ENCODE data around the gene DENR.
"Not testable (repeated sequence)": the region's sequence is repeated elsewhere in the genome, so short reads cannot be mapped to it uniquely, and the experiment has no call there.

Gene DENR

DNA sequence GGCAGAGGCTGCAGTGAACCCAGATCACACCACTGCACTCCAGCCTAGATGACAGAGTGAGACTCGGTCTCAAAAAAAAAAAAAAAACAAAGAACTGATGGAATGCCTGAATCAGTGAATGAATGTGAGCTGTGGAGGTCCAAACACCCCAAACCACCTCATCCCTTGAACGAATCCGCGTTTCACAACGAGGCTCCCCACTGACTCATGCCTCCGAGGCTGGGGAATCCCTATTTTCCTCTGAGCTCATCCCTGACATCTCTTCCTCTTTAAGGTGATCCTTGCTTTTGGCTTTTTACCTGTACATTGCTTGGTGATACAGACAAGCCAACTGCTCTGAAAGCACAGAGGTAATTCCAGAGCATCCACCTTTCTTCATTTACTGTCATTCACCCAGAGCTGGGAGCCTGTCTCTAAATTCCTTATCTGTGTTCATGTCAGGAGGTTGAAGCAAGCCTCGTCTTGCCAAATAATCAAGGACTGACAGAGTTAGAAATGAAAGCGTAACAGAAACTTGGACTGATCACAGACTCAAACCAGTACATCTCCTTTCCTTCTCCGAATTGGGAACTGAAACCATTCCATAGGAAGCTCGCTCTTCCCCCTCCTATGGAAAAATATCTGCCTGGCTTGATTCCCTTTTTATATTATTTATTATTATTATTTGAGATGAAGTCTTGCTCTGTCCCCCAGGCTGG, 39.0 kb upstream of the DENR start:
- H3K27me3 ChIP-seq (ENCODE audit: insufficient read depth, low read length); H3K9me2 ChIP-seq (ENCODE audit: low read depth, low read length); H3K27ac ChIP-seq (ENCODE audit: low read depth, low read length, poor library complexity, severe bottlenecking); H2AFZ ChIP-seq (ENCODE audit: low read length); H3K9me3 ChIP-seq (ENCODE audit: low read length); H3K36me3 ChIP-seq (ENCODE audit: insufficient read depth, low read length); H3K4me1 ChIP-seq (ENCODE audit: insufficient read depth, low read length, severe bottlenecking); H3K79me2 ChIP-seq (ENCODE audit: insufficient read depth, low read length); H3K9ac ChIP-seq (ENCODE audit: low read length); H3F3A ChIP-seq (ENCODE audit: insufficient read depth, low read length); H3K4me3 ChIP-seq (ENCODE audit: low read depth, low read length, poor library complexity, severe bottlenecking); H3K4me2 ChIP-seq (ENCODE audit: low read length); H4K20me1 ChIP-seq (ENCODE audit: insufficient read depth, low read length): not testable (repeated sequence)

DNA sequence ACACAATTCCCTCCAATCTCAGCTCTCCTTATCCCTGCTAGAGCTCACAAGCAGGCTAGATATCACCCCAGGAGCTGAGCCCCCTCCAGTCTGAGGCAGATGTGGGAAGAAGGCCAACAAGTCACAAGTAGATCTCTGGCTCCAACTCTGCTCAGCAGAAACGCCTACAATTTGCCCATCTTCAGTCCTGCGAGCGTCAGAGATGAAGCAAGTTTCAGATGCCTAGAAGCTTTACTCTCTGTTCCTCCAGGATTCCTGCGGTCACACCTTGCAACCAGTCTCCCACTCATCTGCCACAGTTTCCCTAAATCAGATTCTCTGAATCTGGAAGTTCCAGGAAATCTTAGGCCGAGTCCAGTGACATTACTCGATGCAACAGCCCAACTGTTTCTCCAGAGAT, 37.4 kb upstream of the DENR start:
- H3K27me3 ChIP-seq (ENCODE audit: insufficient read depth, low read length); H3F3A ChIP-seq (ENCODE audit: insufficient read depth, low read length); H3K4me2 ChIP-seq (ENCODE audit: low read length); H4K20me1 ChIP-seq (ENCODE audit: insufficient read depth, low read length); H3K27ac ChIP-seq (ENCODE audit: low read depth, low read length, poor library complexity, severe bottlenecking); H3K4me1 ChIP-seq (ENCODE audit: insufficient read depth, low read length, severe bottlenecking); H2AFZ ChIP-seq (ENCODE audit: low read length); H3K79me2 ChIP-seq (ENCODE audit: insufficient read depth, low read length); H3K36me3 ChIP-seq (ENCODE audit: insufficient read depth, low read length); H3K9me3 ChIP-seq (ENCODE audit: low read length); H3K9me2 ChIP-seq (ENCODE audit: low read depth, low read length); H3K4me3 ChIP-seq (ENCODE audit: low read depth, low read length, poor library complexity, severe bottlenecking); H3K9ac ChIP-seq (ENCODE audit: low read length): not testable (repeated sequence)

DNA sequence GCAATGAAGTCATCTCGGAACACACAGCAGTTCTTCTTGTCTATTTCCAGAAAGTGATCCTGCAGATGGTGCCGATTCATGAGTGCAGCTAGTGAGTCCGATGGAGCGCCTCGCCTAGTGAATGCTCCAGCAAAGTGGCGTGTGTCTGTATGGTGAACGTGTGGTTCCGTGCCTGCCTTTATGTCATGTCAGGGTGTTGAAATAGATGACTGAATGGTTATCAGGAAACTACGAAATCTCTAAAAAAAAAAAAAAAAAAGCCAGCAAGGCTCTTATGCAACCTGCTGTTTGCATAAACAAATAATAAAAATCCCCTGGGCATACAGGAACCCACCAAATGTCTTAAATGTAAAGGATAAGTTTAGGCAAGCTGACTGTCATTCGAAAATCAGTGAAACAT, 36.0 kb upstream of the DENR start, which contains the start of gene HCAR3:
TSS of gene HCAR3 (minus strand) at position 154 of the 400 bp plus-strand sequence. CDS start at position 80, 74 bp downstream.
- not testable (repeated sequence) for H3K4me3 ChIP-seq (ENCODE audit: low read depth, low read length, poor library complexity, severe bottlenecking); H3K79me2 ChIP-seq (ENCODE audit: insufficient read depth, low read length); H3K4me1 ChIP-seq (ENCODE audit: insufficient read depth, low read length, severe bottlenecking); H3K27me3 ChIP-seq (ENCODE audit: insufficient read depth, low read length); H3K9me2 ChIP-seq (ENCODE audit: low read depth, low read length); H3F3A ChIP-seq (ENCODE audit: insufficient read depth, low read length); H3K9me3 ChIP-seq (ENCODE audit: low read length); H3K9ac ChIP-seq (ENCODE audit: low read length); H4K20me1 ChIP-seq (ENCODE audit: insufficient read depth, low read length); H3K4me2 ChIP-seq (ENCODE audit: low read length); H3K27ac ChIP-seq (ENCODE audit: low read depth, low read length, poor library complexity, severe bottlenecking); H2AFZ ChIP-seq (ENCODE audit: low read length); H3K36me3 ChIP-seq (ENCODE audit: insufficient read depth, low read length)

DNA sequence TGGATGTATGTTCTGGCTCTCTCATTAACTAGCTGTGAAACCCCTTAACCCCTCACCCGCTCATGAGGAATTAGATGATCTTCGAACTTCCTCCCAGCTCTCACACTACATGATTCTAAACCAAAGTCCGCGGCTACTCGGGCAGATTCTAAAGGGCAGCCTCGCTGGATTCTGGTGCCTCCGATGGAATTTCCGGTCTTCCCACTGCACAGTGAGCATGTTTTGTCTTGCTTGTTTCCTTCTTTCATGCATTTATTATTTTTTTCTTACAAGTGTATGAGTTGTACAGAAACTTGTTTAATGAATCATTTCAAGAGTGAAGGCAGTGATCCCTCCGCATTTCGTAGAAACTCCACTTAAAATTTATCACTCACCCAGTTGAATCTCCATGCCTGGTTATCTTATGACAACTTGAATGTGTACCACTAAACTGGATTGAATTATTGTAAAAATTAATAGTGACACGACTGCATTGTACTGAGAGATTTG, 31.5 kb upstream of the DENR start:
- Histone ChIP-seq H3K36me3 (ENCODE audit: insufficient read depth, low read length) (no peaks in the 10 kb centered on the region), H3K79me2 (ENCODE audit: insufficient read depth, low read length) (no peaks in the 10 kb centered on the region), H3K4me1 (ENCODE audit: insufficient read depth, low read length, severe bottlenecking) (peaks cover 13% of the 10 kb centered on the region), H3K4me2 (ENCODE audit: low read length) (no peak overlapping the region), H3F3A (ENCODE audit: insufficient read depth, low read length) (no peaks in the 10 kb centered on the region), H3K27ac (ENCODE audit: low read depth, low read length, poor library complexity, severe bottlenecking) (no peak overlapping the region), H3K4me3 (ENCODE audit: low read depth, low read length, poor library complexity, severe bottlenecking) (no peak overlapping the region), H3K27me3 (ENCODE audit: insufficient read depth, low read length) (no peaks in the 10 kb centered on the region; the same call in 1 of the 2 replicates), H3K9ac (ENCODE audit: low read length) (no peak overlapping the region), H3K9me2 (ENCODE audit: low read depth, low read length) (no peaks in the 10 kb centered on the region), H3K9me3 (ENCODE audit: low read length) (no peaks in the 10 kb centered on the region), H4K20me1 (ENCODE audit: insufficient read depth, low read length) (no peaks in the 10 kb centered on the region), H2AFZ (ENCODE audit: low read length) (no peak overlapping the region)
- TF ChIP-seq, protein P1, sequence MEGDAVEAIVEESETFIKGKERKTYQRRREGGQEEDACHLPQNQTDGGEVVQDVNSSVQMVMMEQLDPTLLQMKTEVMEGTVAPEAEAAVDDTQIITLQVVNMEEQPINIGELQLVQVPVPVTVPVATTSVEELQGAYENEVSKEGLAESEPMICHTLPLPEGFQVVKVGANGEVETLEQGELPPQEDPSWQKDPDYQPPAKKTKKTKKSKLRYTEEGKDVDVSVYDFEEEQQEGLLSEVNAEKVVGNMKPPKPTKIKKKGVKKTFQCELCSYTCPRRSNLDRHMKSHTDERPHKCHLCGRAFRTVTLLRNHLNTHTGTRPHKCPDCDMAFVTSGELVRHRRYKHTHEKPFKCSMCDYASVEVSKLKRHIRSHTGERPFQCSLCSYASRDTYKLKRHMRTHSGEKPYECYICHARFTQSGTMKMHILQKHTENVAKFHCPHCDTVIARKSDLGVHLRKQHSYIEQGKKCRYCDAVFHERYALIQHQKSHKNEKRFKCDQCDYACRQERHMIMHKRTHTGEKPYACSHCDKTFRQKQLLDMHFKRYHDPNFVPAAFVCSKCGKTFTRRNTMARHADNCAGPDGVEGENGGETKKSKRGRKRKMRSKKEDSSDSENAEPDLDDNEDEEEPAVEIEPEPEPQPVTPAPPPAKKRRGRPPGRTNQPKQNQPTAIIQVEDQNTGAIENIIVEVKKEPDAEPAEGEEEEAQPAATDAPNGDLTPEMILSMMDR (IDR thresholded peaks at IDR 0.05; ENCODE audit: low read length), result no peak
- TF ChIP-seq EZH2 (IDR thresholded peaks at IDR 0.05; ENCODE audit: borderline replicate concordance, low read length), result no peak
